AG09309 (cell line): ENCODE data around the gene PHC2.

ENCODE experiments used
- DNase-seq: peaks from one replicate; pipeline ENCODE4 v3.0.0-alpha.2; 2010; ENCODE audit warnings: low read depth
- H3K4me3 ChIP-seq: 2 replicates; pipeline ENCODE4 v1.5.1; 2011; ENCODE audit warnings: mild to moderate bottlenecking, low read depth, low read length, moderate library complexity; ENCODE audit not compliant: control insufficient read depth
- TF ChIP-seq, protein P1 (sequence below): IDR thresholded peaks from 2 replicates; pipeline ENCODE4 v1.5.1; 2011; ENCODE audit warnings: mild to moderate bottlenecking, low read depth, low read length, inconsistent platforms; ENCODE audit not compliant: insufficient read depth, control insufficient read depth; ENCODE audit errors: missing control alignments

The PHC2 gene

GRCh38 chr1:33399375-33399774, 31.5 kb downstream of the PHC2 start:
- no peak overlapping the region for H3K4me3 ChIP-seq
- TF ChIP-seq, protein P1, sequence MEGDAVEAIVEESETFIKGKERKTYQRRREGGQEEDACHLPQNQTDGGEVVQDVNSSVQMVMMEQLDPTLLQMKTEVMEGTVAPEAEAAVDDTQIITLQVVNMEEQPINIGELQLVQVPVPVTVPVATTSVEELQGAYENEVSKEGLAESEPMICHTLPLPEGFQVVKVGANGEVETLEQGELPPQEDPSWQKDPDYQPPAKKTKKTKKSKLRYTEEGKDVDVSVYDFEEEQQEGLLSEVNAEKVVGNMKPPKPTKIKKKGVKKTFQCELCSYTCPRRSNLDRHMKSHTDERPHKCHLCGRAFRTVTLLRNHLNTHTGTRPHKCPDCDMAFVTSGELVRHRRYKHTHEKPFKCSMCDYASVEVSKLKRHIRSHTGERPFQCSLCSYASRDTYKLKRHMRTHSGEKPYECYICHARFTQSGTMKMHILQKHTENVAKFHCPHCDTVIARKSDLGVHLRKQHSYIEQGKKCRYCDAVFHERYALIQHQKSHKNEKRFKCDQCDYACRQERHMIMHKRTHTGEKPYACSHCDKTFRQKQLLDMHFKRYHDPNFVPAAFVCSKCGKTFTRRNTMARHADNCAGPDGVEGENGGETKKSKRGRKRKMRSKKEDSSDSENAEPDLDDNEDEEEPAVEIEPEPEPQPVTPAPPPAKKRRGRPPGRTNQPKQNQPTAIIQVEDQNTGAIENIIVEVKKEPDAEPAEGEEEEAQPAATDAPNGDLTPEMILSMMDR, result no peak

GRCh38 chr1:33397994-33398393, 32.9 kb downstream of the PHC2 start:
- no peak for DNase-seq
- TF ChIP-seq, protein P1, result no peak
- no peak overlapping the region for H3K4me3 ChIP-seq

More at GRCh38 chr1:33399375-33399774, 31.5 kb downstream of the PHC2 start:
- DNase-seq, result no peak

- TF ChIP-seq, protein P1, result no peak
- no peak for DNase-seq
- no peak overlapping the region for H3K4me3 ChIP-seq
Observed at GRCh38 chr1:33397125-33397506, 33.8 kb downstream of the PHC2 start.

GRCh38 chr1:33396188-33397124, 34.4 kb downstream of the PHC2 start:
- H3K4me3 ChIP-seq, result no peak overlapping the region
- no peak for DNase-seq
- TF ChIP-seq, protein P1, result no peak

GRCh38 chr1:33394770-33395169, 36.1 kb downstream of the PHC2 start:
- H3K4me3 ChIP-seq, result no peak overlapping the region
- DNase-seq, result no peak
- TF ChIP-seq, protein P1, result no peak

GRCh38 chr1:33393991-33394390, 36.9 kb downstream of the PHC2 start:
- H3K4me3 ChIP-seq, result no peak overlapping the region
- TF ChIP-seq, protein P1, result no peak
- DNase-seq, result no peak
